ENCODE measurements around the gene TRNT1.

TRNT1 gene

GRCh38 chr3:3137526-3137925 lies 10.8 kb downstream of the TRNT1 start:
- peaks cover 96% of the 10 kb centered on the region for H3K36me3 ChIP-seq (ENCODE audit: control insufficient read depth, low read length)
- H3K9me2 ChIP-seq (replicated peaks; ENCODE audit: control insufficient read depth, low read length) = no peaks in the 10 kb centered on the region

GRCh38 chr3:3141939-3142338 lies 15.2 kb downstream of the TRNT1 start:
- H3K79me2 ChIP-seq (ENCODE audit: control insufficient read depth, low read length) = peaks cover 22% of the 10 kb centered on the region
- no peak overlapping the region for H3K4me3 ChIP-seq (ENCODE audit: low read length)
- no peaks in the 10 kb centered on the region for H3K9me3 ChIP-seq (ENCODE audit: control insufficient read depth, insufficient read depth, low read length)
- TF ChIP-seq EZH2phosphoT487 (IDR thresholded peaks at IDR 0.05; ENCODE audit: borderline replicate concordance, low read length) = no peak
- no peak for TF ChIP-seq CTCF (IDR thresholded peaks at IDR 0.05; ENCODE audit: low read depth, low read length, poor library complexity, severe bottlenecking)
- peaks cover 8% of the 10 kb centered on the region; the same call in 1 of the 2 replicates for H3F3A ChIP-seq (ENCODE audit: control insufficient read depth, insufficient read depth)
- no peaks in the 10 kb centered on the region for H4K20me1 ChIP-seq (ENCODE audit: control insufficient read depth, insufficient read depth, low read depth, low read length)
- no peaks in the 10 kb centered on the region for H3K4me1 ChIP-seq (ENCODE audit: control insufficient read depth, low read length)
- H3K4me2 ChIP-seq (ENCODE audit: low read length) = no peak overlapping the region
- H3K9me2 ChIP-seq (replicated peaks; ENCODE audit: control insufficient read depth, low read length) = no peaks in the 10 kb centered on the region
- H3K27me3 ChIP-seq (ENCODE audit: control insufficient read depth, low read length) = no peaks in the 10 kb centered on the region
- H3K27ac ChIP-seq (ENCODE audit: low read depth, low read length) = no peak overlapping the region
- H3K36me3 ChIP-seq (ENCODE audit: control insufficient read depth, low read length) = peaks cover 98% of the 10 kb centered on the region

More at GRCh38 chr3:3137526-3137925, 10.8 kb downstream of the TRNT1 start:
- Histone ChIP-seq H3K27me3 (ENCODE audit: control insufficient read depth, low read length) (no peaks in the 10 kb centered on the region), H3F3A (ENCODE audit: control insufficient read depth, insufficient read depth) (no peaks in the 10 kb centered on the region), H3K9me3 (ENCODE audit: control insufficient read depth, insufficient read depth, low read length) (no peaks in the 10 kb centered on the region), H3K79me2 (ENCODE audit: control insufficient read depth, low read length) (peaks cover 64% of the 10 kb centered on the region), H3K4me2 (ENCODE audit: low read length) (no peak overlapping the region), H3K4me3 (ENCODE audit: low read length) (no peak overlapping the region), H4K20me1 (ENCODE audit: control insufficient read depth, insufficient read depth, low read depth, low read length) (no peaks in the 10 kb centered on the region), H3K27ac (ENCODE audit: low read depth, low read length) (no peak overlapping the region), H3K4me1 (ENCODE audit: control insufficient read depth, low read length) (no peaks in the 10 kb centered on the region)
- no peak for TF ChIP-seq CTCF (IDR thresholded peaks at IDR 0.05; ENCODE audit: low read depth, low read length, poor library complexity, severe bottlenecking)
- TF ChIP-seq EZH2phosphoT487 (IDR thresholded peaks at IDR 0.05; ENCODE audit: borderline replicate concordance, low read length) = no peak

- peaks cover 16% of the 10 kb centered on the region; the same call in 1 of the 2 replicates for H3F3A ChIP-seq (ENCODE audit: control insufficient read depth, insufficient read depth)
- H3K9me2 ChIP-seq (replicated peaks; ENCODE audit: control insufficient read depth, low read length) = no peaks in the 10 kb centered on the region
- TF ChIP-seq CTCF (IDR thresholded peaks at IDR 0.05; ENCODE audit: low read depth, low read length, poor library complexity, severe bottlenecking) (no peak), EZH2phosphoT487 (IDR thresholded peaks at IDR 0.05; ENCODE audit: borderline replicate concordance, low read length) (no peak)
- H3K27me3 ChIP-seq (ENCODE audit: control insufficient read depth, low read length) = no peaks in the 10 kb centered on the region
- no peaks in the 10 kb centered on the region for H4K20me1 ChIP-seq (ENCODE audit: control insufficient read depth, insufficient read depth, low read depth, low read length)
- no peak overlapping the region for H3K4me2 ChIP-seq (ENCODE audit: low read length)
- H3K4me3 ChIP-seq (ENCODE audit: low read length) = no peak overlapping the region
- peaks cover 96% of the 10 kb centered on the region for H3K36me3 ChIP-seq (ENCODE audit: control insufficient read depth, low read length)
- H3K79me2 ChIP-seq (ENCODE audit: control insufficient read depth, low read length) = peaks cover 4% of the 10 kb centered on the region; the same call in 1 of the 2 replicates
- H3K4me1 ChIP-seq (ENCODE audit: control insufficient read depth, low read length) = no peaks in the 10 kb centered on the region
- H3K27ac ChIP-seq (ENCODE audit: low read depth, low read length) = no peak overlapping the region
- no peaks in the 10 kb centered on the region for H3K9me3 ChIP-seq (ENCODE audit: control insufficient read depth, insufficient read depth, low read length)
Observed at GRCh38 chr3:3145831-3146230, 19.1 kb downstream of the TRNT1 start.
